NCI-H2107 treated with DMSO at 0.1 percent for 48 hours (cell line): ENCODE results near the gene SCML1.
"Not testable (repeated sequence)": the region's sequence is repeated elsewhere in the genome, so short reads cannot be mapped to it uniquely, and the experiment has no call there.

Source experiments
- DNase-seq: peaks from one replicate; lab custom pipeline; 2025; ENCODE audit not compliant: unreplicated experiment; lab: John Stamatoyannopoulos, UW

Gene SCML1

DNA sequence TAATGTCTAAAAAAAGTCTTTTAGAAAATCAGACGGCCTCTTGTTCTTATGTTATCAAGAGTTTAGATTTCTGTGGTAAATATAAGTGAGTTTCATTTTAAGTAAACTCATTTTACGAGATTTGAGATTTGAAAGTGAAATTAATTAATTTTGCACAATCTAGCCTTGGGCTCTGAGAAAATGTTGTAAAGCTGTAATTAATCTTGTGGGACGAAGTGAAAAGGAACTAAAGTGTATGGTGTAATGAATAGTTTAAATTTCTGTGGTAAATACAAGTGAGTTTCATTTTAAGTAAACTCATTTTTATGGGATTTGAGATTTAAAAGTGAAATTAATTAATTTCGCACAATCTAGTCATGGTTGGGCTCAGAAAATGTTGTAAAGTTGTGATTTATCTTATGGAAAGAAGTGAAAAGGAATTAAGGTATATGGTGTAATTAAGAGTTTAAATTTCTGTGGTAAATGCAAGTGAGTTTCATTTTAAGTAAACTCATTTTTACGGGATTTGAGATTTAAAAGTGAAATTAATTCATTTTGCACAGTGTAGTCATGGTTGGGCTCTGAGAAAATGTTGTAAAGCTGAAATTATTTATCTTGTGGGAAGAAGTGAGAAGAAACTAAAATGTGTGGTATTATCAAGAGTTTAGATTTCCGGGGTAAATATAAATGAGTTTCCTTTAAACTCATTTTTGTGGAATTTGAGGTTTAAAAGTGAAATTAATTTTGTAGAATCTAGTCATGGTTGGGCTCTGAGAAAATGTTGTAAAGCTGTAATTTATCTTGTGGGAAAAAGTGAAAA lies 1.6 kb downstream of the SCML1 start:
- DNase-seq, result no peak

DNA sequence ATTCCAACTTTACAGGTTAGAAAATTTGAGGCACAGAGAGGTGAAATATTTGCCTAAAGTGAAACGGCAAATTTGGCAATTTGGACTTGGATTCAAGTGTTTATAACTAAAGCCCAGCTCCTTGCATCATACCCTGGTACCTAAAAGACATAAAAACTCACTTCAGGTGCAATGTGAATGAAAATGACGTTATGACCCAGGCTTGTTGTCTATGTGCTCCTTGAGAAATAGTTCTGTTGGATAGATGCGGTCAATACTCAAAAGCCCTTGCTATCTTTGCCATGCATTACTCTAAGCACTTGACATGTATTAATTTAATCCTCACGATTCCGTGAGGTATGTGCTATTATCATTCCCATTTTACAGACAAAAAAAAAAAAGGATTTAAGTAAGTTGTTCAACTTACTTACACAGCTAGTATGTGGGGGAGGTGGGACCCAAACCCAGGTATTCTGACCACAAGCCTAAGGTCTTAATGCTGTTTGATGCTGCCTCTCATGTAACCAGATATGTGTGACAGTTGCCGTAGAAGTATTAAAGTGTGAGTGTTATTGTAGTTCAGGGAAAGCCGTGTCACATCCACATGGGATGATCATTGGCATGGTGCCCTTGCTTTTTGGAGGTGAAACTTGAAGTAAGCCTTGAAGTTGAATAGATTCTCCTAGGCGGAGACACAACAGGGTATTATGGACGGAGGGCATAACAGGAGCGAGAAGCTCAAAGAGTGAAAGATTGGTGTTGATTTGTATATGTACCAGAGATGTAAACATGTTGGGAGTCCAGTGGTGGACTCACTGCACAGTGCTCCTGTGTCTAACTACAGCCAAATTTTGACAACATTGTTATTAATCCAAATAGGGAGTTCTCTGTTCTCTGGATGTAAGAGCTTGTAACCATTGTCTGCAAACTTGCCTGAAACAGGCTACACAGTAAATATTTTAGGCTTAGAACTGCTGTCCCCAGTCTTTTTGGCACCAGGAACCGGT lies 3.1 kb downstream of the SCML1 start:
- DNase-seq, result peak; percentile 73

DNA sequence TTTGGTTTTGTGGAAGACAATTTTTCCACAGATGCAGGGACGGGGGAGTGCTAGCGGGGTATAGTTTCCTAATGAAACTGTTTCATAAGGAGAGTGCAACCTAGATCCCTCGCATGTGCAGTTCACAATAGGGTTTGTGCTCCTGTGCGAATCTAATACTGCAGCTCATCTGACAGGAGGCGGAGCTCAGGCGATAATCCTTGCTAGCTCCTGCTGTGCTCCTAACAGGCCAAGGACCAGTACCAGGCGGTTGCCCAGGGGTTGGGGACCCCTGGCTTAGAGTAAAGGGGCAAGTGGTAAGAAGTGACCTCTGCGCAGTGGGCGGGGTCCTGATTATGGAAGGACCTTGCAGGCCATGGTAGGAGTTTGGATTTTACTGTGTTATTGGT lies 3.8 kb downstream of the SCML1 start:
- peak; percentile 39 for DNase-seq

DNA sequence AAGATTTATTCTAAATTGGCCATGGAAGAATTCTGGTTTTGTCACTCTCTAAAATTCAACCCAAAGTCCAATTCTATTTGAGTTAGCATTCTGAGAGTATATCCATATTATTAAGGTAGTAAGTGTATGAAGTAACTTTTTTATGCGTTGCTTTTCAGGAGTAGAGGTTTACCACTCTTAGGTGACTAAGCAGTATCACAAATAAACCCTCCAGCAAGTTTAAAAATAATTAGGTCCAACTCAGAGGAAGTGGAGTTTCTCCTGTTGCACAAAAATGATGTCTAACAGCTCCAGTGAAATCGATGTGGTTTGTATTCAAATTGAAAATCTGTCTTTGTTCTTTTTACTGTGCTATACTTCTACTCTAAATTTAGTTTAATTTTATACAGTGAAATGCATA lies 6.6 kb downstream of the SCML1 start:
- no peak for DNase-seq

DNA sequence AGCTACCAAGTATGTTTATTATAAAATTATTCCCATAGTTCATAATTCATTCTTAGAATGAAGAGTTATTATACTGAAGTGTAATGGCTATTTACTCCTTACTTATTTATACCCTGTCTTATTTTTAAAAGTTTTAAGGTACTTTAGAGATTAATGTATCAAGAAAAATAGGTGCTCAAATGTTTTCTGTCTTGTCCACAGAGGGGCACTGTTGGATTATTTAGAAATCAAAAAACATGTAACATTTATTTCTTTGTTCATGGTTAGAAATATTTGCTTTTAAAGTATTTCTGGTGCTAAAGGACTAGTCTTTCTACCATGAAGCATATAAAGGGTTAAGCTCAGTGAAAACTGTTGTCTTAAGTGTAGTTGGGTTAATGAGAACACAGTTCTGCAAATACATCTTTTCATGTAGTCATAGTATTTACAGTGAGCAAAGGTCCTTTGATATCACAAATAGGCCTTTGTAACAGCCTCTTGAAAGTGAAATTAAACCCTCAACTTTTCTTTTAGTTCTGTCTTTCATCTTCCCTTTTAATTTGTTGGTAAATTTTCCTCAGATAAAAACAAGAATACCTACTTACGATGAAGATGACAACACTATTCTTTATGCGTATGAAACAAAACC lies 7.7 kb downstream of the SCML1 start:
- peak; percentile 12 for DNase-seq

DNA sequence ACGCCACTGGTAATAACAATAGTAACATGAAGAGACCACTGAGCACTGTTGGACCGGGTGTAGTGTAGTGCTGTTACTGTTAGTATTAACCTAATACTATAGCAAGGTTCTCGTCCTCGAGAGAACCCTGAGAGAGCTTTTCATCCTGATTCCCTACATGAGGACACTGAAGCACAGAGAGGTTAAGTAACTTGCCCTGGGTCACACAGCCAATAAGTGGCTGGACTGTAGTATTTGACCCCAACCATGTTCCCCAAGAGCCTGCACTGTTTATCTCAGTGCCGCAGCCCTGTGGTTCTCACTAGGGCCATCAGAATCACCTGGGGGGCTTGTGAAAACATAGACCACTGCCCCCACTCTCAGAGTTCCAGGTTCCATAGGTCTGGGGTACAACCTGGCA lies 10.4 kb downstream of the SCML1 start:
- DNase-seq, result no peak

DNA sequence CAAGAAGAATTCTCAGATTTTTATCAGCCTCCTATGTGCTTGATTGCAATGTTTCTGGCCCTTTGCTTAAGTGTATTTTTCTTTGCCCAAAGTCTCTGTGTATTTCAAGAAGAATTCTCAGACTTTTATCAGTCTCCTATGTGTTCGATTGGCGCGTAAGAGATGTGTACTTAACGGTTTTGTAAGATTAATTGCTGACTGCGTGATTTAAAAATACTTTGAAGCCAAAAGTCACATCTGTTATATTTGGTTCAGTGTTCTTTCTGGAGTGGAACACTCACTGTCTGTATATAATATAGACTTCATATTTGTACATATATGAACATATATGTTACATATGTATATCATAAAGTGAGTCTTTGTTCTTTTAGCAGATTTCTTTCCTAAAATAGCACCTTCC lies 11.4 kb downstream of the SCML1 start:
- no peak for DNase-seq

DNA sequence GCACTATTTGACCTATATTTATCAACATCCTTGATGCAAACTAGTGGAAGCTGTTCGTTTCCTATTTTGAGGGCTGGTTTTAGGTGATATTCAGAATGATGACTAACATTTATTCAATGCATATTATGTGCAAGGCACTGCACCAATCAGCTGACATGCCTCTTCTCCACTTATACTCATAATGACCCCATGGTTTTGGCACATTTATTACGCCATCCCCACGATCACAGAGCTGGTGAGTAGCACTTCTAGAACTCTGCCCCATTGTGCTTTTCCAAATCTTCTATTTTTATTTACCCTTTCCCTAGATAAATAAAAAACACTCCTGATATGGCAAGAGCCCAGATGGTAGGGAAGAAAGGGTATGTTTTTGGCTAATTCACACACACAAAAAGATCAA lies 13.1 kb downstream of the SCML1 start:
- no peak for DNase-seq

DNA sequence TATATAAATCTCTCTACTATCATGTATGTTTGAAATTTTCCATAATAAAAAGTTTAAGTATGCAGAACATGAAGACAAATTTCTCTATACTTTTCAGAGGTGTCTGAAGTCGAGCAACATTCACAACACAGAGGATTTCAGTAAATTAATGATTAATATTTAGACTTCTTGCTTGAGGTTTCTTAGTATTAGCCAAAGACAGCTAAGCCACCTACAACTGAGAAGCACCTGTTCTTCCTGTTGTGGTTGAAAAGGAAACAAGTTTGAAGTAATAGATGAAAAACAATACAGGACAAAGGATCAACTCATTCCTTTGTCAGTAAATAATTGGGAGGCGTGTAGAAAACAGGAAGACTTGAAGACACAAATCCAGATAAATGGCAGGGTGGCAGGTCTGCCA lies 21.1 kb downstream of the SCML1 start:
- DNase-seq, result no peak

DNA sequence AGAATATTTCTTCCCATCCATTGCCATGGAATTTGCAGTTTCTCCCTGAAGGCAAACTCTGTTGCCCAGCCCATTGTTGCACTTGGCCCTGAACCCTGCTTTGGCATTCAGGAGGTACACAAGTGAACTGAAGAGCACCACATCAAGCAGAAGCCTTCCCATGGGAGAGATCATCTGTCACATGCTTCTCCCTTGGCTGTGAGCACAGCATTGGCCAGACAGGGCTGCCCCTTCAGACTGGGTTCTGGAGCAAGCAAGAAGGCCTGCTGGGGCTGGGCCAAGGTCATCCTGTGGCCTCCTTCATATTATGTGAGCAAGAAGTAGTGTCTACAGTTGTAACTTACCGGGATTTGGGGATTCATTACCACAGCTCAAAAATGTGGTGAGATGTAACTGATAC lies 22.7 kb downstream of the SCML1 start:
- no peak for DNase-seq

DNA sequence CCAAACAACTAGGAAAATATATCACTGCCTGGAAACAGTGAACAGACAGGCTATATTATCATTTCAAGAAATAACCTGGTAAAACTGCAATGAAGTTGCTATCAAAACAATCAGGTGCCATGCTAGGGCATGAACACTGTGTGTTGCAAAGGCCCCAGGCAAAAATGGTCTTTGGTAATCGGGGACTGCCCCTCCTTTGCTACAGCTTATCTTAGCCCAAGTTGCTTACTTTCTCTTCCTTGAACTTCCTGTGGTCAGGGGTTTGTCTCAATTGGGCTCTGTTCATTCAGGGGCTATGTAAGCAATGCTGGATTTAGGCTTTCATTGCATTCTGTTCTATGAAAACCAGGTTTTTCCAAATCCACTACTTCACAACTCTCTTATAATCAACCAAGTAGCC lies 30.4 kb downstream of the SCML1 start:
- no peak for DNase-seq

DNA sequence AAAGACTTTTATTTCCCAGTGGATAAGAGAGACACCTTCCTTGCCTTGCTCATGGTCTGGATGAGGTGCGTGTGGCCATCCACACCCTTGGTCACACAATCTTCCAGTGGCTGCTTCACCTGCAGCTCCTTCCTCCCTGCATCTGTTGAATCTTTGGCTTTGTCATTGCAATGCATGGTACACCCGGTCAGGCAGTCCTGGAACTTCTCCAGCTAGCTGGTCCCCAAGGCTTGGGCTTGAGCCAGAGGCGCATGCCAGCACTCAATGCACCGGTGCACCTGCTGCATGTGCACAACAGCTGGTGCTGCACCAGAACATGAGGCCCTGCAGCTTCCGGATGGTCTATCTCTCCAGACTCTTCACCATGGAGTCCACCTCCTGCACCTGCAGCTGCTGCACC lies 31.7 kb downstream of the SCML1 start:
- DNase-seq, result no peak

DNA sequence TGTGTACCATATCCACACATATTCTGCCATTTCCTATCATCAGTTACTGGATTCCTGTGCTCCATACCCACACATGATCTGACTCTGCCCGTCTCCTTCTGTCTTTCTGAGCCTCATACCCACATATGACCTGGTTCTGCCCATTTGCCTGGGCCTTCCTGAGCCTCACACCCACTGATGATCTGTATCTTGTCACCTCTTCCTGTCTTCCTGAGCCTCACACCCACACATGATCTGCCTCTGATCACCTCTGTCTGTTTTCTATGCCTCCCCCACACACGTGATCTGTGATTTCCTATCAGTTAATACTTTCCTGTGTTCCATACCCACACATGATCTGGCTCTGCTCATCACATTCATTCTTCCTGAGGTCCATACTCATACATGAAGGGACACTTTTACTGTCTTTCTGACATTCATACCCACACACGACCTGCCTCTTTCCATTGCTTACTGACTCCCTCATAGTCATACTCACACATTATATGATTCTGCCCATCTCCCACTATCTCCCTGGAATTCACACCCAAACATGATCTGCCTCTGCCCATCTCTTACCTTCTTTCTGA lies 32.5 kb downstream of the SCML1 start:
- DNase-seq, result no peak

DNA sequence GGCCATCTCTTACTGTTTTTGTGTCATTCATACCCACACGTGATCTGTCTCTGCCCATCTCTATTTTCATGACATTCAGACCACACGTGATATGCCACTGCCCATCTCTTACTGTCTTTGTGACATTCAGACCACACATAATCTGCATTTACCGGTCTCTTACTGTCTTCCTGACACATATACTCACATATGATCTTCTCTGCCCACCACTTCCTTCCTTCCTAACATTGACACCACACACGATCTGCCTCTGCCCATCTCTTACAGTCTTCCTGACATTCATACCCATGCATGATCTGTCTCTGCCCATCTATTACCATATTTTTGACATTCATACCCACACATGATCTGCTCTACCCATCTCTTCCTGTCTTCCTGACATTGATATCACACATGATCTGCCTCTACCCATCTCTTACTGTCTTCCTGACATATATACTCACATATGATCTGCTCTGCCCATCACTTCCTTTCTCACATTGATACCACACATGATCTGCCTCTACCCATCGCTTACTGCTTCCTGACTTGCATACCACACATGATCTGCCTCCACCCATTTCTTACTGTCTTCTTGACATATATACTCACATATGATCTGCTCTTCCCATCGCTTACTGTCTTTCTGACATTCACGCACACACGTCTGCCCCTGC lies 36.1 kb downstream of the SCML1 start:
- DNase-seq, result no peak

DNA sequence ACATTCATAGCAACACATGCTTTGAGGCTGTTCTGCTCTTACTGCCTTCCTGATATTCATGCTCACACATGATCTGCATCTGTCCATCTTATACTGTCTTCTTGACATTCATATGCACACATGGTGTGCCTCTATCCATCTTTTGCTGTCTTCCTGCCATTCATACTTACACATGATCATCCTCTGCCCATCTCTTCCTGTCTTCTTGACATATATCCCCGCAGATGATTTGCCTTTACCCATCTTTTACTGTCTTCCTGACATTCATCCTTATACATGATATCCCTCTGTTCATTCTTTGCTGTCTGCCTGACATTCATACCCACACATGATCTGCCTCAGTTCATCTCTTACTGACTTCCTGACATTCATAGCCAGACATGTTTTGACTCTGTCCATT lies 36.8 kb downstream of the SCML1 start:
- DNase-seq, result no peak

DNA sequence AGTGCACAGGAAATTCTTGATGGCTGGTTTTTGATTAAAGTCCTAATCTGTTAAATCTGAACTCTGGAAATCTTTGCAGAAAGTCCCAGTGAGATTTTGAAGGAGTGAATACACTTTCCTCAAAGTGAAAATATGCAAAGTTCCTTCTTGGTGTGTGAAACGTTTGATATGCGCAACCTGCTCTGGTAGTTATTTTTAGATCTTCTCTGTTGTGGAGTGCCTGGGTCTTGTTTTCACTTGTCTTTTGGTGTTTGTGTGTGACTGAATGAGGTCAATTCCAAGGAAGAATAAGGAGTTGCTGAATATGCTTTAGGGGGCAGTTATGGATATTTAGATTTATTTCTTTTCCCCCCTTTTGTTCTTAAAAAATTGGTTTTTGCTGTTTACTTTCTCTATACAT lies 41.7 kb downstream of the SCML1 start:
- DNase-seq, result no peak

DNA sequence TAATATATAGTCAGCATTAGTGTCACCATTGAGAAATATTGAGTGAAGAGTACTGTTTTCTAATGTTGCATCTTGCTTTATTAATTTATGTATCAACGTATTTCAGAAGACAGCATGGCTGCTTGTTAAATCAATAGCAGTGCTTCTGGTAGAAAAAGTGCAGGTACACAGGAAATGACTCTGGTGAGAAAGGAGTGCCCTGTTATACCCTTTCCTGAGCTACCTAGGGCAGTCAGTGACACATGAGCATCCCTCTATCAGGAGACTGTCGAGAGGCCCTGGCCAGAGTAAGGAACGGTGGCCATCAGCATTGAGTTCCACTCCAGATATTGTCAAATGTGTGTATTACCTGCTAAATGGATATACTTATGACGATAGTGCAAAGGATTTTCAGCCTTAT lies 42.1 kb downstream of the SCML1 start:
- DNase-seq, result no peak

DNA sequence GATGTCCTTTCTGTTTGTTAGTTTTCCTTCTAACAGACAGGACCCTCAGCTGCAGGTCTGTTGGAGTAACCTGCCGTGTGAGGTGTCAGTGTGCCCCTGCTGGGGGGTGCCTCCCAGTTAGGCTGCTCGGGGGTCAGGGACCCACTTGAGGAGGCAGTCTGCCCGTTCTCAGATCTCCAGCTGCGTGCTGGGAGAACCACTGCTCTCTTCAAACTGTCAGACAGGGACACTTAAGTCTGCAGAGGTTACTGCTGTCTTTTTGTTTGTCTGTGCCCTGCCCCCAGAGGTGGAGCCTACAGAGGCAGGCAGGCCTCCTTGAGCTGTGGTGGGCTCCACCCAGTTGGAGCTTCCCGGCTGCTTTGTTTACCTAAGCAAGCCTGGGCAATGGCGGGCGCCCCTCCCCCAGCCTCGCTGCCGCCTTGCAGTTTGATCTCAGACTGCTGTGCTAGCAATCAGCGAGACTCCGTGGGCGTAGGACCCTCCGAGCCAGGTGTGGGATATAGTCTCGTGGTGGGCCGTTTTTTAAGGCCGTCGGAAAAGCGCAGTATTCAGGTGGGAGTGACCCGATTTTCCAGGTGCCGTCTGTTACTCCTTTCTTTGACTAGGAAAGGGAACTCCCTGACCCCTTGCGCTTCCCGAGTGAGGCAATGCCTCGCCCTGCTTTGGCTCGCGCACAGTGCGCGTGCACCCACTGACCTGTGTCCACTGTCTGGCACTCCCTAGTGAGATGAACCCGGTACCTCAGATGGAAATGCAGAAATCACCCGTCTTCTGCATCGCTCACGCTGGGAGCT lies 49.5 kb downstream of the SCML1 start:
- DNase-seq, result not testable (repeated sequence)

DNA sequence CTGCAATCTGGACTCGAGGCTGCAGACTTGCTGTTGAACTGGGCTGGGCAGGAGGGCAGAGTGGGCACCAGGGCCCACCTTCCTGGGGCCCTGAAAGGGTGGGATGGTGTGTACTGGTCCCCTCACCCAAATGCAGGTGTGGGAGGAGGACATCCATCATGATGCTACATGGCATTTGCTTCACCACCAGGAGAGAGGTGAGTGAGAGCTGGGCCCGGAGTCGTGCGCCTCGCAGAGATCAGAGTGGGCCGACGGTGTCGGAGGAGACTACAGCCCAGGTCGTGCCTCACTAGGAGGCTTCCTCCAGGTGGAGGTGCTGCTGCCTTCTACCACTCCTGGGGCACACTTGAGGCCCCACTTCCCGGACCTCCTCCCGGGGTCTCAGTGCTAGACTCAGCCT lies 50.3 kb downstream of the SCML1 start:
- no peak for DNase-seq

DNA sequence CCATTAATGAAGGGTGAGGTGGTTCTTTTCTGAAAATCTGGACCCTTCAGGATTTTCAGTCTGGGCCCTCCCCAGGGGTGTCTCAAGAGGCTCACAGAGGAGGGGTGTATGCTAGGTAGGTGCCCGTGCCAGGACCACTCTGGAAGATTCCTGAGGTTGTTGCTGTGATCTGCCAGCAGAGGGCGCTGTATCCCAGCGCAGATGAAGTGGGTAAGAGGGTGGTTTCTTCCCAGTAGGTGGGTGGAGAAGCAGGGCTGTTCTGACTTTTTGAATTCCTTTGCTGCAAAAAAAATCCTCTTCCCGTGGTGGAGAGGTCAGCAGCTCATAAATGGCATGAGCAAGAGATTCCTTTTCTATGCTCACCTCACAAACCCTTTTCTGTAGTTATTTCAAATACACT lies 51.1 kb downstream of the SCML1 start:
- peak; percentile 65 for DNase-seq
